MV-4-11 (cell line): ENCODE measurements around the gene FIBIN.
"Not testable (repeated sequence)": the region's sequence is repeated elsewhere in the genome, so short reads cannot be mapped to it uniquely, and the experiment has no call there.

Experiments
- DNase-seq: peaks from one replicate; lab custom pipeline; 2025; lab: John Stamatoyannopoulos, UW

The FIBIN gene

DNA sequence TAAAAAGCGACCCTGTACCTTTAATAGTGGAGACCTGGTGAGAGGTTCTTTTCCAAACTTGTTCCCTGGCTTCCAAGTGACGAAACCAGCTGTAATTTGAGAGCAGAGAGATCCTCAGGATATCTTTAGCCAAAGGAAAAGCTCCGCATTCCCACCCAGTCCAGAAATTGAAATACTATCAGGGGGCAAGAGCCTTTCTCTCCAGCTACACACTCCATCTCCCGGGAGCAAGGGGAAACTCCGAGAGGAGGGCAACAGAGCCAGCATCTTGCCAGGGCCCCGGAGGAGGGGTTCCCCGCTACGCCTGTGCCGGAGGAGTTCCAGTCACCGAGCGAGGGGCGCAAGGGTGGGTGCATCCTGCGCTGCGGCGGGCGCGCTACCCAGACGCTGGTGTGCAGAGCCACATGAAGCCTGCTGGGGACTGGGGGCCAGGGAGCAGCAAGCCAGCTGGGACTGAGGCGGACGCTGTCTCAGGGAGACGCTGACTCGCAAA lies at the start of gene FIBIN:
Gene FIBIN, plus strand, starts transcription at position 148 of the 493 bp plus-strand sequence. CDS start 415 bp downstream, outside the sequence.
- no peak for DNase-seq

DNA sequence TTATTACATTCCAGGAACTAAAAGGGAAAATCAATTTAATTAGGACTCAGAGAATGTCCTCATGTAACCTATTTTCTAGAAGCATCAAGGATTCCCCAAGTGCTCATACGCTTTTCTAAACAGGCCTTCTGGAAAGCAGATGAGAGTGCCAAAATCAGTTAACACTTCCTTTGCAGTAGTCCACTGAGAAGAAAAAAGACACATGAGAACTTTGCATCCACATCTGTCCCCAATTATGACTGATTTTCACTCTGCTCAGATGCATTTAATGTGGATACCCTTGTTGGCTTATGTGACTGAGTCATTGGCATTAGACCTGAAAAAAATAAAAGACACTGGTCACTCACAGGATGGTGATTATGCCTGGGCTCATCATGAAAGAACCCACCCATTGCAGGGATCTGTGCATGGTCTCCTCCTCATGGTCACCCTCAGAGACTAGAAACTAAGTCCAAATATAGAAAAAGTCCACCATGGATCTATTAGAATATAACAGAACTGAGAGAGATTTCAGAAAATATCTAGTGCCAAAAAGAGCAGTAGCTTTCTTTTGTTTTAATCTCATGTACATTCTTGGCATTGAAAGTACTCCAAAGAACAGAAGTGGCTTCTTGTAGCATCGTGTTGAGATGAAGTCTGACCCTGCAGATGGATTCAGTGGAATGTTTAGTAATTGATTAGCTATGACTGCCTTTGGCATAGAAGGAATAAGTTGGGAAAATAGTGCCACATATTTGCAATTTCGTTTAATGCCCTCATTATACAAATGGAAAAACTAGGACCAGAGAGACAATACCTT lies 48.8 kb upstream of the FIBIN start:
- no peak for DNase-seq

DNA sequence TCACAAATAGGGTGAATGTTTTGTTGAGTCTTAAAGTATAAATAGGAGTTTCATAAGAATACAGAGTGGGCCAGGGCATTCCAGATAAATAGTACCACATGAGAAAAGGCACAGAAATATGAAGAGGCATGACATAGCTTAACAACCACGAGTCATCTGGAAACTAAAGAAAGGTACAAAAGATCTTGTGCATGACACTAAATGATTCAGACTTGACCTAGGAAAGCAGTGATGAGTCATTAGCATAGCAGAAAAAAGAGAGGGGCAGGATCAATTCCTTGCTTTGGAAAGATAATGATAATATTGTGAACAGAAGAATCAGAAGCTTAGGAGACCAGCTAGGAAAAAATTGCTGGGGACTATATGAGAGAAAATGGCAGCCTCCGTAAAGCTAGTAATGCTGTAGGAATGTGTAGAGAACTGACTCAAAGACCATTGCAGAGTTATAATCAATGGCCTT lies 47.6 kb upstream of the FIBIN start:
- no peak for DNase-seq

DNA sequence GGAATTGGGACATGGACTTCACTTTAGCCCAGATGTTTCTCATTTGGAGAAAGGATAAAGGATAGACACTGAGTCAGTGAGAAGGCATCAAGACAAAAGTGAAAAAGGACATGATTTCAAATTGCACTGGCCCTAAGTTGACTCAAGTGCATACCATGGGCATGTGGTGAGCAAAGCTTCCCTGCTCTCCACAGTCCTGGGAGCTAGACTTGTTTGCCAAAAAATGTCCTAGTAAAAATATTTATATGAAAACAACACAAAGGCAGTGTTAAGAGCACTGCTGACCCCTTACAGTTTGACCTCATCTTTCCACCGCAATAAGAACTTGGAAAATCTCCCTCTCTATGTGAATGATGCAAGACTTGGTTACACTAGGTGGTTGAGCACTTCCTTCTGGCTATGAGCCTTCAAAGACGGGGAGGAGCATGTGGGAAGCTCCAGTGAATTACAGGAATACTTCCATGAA lies 46.5 kb upstream of the FIBIN start:
- DNase-seq = no peak

DNA sequence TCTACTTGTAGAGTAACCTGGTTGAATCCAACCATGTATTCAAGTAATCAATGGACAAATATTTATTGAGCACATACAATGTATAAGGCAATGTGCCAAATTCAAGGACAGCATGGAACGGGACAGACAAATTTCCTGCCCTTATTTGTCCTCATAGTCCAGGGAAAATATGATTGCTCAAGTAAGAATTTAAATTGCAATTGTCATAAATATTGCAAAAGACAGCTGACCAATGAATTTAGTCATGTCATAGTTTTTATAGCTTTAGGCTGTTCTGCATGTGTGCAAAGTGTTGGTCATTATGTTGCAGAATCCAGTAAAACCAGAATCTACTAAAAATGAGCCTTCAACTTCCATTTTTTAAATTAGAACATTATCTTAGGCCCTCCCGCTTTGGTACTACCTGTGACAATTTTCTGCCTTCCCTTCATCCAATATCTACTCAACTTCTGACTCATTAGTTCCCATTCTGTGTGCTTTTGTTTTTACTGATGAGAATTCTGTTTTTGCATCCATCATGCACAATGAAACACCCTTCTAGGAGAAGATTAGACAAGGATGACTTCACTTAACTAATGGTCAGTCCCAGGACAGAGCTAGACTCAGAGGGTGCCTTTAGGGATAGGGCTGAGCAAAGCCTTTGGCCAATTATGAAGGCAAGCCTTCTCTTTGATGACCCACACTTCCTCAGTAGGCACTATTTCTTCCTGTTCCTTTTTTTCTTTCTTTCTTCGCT lies 45.8 kb upstream of the FIBIN start:
- DNase-seq = no peak

DNA sequence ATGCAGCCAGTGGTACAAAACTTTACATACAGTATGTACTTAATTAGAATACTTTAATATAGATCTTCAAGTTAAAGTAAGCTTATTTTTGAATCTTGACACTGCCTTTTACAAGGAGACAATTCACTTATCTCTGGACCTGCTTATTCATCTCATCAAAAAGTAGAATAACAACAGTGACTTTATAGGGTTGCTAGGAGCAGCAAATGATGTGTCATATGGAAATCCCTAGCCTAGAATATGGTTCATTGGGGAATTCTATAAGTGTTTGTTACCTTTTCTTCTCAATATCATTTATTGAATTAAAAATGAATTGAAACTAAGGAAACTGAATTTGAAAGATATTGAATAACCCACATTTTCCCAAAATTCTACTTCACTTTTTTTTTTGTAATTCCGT lies 45.0 kb upstream of the FIBIN start:
- no peak for DNase-seq

DNA sequence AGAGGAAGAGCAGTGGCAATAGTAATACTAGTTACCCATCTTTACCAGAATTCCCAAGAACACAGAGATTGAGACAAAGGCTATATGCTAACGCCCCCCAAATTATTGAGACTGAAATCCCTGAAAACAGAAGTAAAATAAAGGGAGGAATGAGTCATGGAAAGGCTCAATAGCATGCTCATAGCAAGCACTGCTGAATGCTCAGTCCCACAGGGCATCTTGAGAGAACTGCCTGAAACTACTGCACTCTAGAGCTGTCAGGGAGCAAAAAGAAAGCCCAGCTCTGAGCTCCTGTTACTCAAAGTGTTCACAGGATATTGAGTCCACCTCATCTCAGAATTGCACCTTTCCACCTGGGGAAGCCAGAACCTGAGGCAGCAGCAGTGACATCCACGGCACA lies 44.1 kb upstream of the FIBIN start:
- DNase-seq = no peak

DNA sequence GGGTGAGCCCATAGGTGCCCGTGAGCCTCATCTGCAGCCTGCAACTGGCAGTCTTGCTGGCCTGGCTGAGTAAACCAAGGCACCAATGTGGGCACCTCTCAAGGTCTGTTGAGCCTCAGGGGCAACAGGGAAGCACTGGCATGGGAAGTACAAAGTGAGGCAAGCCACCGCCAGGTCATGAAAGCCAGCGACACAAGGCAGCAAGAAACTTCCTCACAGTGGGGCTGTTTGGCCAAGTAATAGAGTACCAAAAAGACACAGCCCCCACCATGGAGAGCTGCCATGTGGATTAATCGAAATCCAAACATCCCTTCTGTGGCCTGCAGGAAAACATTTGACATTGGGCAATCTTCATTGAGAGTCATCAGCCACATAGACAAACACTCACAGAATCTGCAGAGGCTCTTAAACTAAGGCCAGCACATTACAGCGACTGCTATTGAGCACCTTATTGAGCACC lies 43.6 kb upstream of the FIBIN start:
- no peak for DNase-seq

DNA sequence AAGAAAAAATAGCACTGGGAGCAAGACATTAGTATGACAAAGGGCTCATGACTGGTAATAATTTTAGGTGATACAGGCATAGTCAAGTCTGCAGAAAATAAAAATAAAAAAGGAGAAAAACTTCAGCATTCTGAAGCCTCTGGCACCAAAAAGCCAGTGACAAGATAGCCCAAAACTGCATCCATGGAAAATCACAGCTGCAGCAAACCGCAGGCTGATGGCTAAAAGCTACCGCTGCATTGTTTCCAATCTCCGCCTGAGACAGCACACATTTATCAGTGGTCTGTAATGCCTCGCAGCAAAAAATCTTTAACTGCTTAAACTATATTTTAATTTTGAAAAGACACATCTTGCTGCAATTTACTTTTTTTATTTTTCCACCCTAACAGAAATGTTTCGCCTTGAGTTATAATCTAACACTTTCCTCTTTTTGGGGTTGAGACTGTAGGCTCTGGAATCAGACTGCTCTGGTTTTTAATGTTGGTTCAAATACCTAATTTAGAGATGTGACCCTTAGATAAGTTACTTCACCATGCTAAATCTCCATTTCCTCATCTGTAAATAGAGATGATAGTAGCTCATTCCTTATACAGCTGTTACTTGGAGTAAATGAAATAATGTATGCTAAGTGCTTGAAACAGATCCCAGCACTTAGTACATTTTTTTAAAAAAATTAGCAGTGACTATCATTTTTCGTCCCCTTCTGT lies 42.0 kb upstream of the FIBIN start:
- DNase-seq = no peak

DNA sequence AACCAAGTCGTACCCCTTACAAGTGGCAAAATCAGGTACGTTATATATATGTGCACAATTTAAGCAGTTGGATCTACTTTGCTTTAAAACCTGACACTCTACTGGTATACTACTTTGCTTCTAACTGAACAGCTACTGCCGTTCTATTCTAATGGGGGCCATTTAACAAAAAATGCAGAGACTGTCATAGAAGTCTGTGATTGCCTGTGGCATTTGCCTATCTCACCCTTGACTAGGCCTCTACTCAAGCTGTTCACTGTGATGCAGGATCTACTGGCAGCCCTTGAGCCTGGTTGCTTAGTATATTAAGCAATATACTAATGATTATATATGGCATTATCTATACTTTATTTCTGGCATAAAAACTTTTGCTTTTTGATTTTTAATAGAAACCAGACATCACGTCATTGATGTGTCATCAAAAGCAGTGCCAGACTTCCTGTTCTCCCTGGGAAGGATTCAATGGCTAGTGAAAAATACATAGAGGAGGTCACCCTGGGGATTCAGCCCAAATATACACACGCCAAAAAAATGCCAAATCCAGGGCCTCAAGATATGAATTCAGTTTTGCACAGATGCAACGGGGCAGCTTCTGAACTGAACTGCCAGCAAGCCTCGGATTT lies 40.0 kb upstream of the FIBIN start:
- no peak for DNase-seq

DNA sequence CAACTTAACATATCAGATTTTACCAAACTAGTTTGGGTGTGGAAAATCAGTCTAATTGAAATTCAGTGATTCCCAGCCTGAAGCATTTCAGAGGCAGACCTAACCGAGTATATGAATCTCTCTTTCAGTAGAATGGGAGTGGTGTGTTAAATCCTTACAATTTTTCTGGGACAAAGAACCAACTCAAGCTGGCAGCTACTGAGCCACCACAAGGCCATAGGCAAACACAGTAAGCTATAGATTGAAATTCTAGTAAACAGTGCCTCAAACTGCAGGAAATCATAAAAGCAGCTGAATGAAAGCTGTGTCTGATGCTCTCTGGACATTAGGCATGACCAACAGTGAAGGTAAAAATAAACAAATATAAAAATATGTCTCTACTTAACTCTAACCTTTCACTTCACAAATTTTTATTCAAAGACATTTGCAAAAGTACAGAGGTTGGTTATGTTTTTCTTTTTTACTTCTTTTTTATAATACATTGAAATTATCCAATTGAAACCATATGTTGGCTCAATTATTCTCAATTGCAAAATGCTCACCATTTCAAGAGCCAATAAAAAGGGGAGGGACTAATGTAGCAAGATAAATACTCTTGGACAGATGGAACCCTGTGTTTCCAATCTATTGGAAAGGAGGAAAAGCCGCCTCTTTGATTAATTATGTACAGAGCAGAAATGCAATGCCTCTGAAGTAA lies 35.8 kb upstream of the FIBIN start:
- no peak for DNase-seq

DNA sequence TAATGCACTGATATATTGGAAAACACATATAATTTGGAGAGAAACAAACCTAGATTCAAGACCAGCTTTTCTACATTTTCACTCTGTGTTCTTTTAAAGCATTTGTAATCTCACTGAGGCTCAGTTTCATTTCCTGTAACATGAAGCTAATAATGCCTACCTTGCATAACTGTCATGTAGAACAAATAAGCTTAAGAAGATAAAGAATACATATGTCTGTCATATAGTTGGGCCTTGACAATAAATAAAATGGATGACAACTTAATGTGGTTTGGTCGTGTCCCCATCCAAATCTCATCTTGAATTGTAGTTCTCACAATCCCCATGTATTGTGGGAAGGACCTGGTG lies 35.2 kb upstream of the FIBIN start:
- no peak for DNase-seq

DNA sequence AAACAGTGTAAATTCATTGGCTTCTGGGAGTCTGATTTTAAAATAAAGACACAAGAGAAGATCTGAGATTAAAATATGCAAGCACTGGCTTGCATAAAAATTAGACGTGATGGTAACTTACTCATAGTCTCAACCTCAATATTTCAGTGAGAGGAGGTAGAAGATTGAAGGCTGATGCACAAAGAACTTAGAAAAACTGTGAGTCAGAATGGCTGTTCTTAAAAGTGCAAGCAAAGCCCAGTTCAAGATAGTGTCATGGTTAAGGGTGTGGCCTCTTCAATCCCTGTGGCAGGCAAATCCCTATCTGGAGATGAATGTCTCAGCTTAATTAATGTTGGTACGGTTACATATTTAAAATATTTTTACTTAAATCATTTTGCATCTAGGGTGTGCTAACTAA lies 33.6 kb upstream of the FIBIN start:
- DNase-seq = no peak

DNA sequence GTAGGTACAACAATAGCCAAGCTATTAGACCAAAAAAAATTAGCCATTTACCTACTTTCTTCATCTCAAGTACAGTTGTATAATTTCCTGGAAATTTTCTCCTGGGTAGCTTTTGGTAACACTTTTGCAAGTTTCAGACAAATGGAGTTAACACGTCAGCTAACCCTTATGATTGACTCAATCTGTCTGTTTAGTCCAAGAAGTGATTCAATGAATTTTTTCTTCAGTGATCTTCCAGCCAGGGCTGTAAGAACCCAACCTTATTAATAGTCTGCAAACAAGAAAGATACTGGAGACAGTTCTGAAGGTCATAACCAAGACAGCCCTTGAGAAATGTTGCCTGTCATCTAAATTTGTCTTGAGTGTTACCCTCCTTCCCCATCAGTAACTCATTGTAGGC lies 30.1 kb upstream of the FIBIN start:
- DNase-seq = no peak

DNA sequence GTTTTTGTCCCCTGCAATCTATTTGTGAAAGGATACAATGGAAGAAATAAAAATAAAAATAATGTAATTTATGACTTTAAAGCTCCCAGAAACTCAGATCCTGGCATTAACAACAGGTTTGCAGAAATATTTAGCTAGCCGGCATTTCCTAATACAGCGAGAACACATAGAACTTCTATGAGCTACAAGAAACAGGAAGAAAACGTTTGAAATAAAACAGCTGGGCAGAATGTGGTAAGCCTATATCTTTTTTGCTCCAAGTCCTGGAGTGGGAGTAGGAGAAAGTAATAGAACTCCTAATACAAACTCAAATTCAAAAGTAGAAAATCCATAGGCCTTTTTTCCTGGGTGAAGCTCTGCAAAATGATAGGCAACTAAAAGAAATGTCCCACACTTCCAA lies 29.6 kb upstream of the FIBIN start:
- DNase-seq = no peak

DNA sequence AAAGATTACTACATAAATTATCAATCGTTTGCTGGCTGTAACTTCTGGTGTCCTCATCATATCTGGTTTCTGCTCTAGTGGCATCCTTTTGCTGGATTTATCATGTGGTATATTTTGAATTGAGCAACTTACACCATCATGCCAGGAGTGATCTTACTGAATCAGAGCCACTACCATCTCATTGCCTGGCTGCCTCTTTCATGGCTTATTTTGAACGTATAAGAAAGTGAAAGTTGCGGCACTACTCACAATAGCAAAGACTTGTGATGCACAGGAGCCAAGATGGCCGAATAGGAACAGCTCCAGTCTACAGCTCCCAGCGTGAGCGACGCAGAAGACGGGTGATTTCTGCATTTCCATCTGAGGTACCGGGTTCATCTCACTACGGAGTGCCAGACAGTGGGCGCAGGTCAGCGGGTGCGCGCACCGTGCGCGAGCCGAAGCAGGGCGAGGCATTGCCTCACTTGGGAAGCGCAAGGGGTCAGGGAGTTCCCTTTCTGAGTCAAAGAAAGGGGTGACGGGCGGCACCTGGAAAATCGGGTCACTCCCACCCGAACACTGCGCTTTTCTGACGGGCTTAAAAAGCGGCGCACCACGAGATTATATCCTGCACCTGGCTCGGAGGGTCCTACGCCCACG lies 28.9 kb upstream of the FIBIN start:
- DNase-seq = not testable (repeated sequence)

DNA sequence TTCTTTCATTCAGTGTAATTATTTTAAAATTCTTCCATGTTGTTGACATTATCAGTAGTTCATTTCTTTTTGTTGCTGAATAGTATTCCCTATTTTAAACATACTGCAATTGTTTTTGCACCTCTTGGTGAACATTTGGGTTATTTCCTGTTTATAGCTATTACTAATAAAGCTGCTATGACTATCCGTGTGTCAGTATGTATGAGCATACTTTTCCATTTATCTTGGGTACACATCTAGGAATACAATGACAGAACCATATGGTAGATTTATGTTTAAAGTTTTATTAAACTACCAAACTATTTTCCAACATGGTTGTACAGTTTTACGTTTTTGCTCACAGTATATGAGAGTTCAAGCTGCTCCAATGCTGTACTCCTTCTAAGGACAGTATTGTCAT lies 22.0 kb upstream of the FIBIN start:
- DNase-seq = no peak

DNA sequence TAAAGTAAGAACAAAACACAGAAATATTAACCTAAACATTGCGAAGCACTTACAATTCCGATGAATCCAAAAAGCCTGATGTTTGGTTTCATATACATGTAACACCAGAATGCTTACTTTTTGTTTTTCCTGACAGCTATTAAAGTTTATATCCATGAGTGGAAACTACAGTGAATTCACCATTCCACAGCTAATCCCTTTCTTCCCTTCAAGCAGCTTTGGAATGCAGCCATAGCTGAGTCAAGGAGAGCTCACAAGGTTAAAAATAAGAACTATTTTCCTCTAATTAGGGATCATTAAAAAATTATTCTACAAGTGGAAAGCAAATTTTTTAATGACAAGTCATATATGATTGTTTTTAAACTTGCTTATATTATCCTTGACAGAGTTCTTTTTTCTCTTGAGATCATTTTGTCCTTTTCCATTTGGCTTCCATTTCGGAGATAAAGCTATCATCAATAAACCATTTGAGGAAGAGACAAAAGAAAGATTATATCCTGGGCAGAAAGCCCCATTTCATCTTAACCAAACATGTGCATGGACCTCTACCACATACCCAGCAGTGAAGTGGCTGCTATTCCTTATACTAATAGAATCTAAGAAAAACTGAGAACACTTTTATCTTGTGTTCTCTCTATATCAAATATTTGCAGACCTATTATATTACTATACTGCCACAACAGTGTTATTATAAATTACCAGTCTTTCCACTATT lies 19.7 kb upstream of the FIBIN start:
- no peak for DNase-seq

DNA sequence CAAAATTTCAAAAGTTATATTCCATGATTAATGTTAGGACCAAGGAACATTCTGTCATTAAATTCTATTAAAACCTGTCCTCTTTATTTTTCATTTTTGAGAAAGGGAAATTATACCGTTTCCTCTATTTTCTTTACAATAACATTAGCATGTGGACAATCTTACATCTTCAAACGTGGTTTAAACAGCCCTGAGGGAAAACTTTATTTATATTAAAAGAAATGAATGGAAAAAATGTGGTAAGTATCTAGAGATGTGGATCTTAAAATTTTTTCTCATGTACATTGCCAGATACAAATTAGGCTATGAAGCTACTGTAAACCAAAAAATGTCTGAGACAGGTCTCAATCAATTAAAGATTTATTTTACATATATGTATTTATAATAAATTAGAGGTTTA lies 18.9 kb upstream of the FIBIN start:
- DNase-seq = no peak

DNA sequence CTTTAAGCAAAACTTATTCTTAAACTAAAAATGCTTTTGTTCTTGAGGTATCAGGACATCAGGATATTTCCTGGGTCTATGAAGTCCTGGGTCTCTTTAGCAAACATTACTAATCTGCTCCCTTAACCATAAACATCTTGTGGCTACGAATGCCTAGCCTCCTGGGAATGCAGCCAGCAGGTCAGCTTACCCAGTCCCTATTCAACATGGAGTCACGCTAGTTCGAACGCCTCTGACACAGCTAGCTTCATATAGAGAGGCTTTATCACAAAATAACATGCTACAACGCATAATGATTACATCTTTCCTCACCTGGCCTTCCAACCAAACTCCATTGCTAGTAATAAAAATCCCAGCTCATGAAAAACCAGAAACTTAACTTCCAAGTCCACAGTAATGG lies 17.5 kb upstream of the FIBIN start:
- no peak for DNase-seq
